Measurements from ENCODE around the gene SERPINE1.

SERPINE1 gene

DNA sequence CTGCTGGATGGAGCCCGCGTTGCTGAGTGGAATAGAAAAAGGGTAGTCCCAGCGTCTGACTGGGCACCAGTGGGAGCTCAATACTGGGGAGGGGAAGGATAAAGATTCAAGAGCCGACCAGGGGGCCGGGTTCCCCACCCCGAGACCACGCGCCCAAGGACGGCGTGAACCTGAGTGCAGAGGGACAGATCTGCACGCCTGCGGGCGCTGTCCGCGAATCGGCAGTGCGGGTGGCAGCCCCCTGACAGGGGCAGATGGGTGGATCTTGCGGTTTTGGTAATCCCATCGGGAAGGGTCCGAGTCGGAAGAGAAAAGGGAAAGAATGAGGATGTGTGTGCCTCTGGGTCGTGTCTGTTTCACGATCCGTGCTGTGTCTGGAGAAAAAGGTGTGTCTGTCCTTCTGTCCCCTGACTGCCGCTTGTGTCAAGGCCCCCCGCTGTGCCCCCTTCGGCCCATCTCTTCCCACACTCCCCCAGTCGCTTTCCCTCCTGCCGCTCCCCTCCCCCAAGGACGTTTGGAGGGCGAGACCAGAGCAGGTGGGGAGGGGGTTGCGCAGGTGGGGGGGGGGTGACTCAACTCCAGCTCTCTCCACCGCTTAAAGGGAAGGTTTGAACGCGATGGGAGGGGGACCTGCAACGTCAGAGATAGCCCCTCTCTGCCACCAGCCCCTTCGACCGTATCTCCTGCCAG, 39.2 kb downstream of the SERPINE1 start:
- H3K79me2 ChIP-seq (ENCODE audit: control insufficient read depth, low read length), result peaks cover 12% of the 10 kb centered on the region
- no peak for TF ChIP-seq EZH2phosphoT487 (IDR thresholded peaks at IDR 0.05; ENCODE audit: borderline replicate concordance, low read length)
- TF ChIP-seq, protein P1, sequence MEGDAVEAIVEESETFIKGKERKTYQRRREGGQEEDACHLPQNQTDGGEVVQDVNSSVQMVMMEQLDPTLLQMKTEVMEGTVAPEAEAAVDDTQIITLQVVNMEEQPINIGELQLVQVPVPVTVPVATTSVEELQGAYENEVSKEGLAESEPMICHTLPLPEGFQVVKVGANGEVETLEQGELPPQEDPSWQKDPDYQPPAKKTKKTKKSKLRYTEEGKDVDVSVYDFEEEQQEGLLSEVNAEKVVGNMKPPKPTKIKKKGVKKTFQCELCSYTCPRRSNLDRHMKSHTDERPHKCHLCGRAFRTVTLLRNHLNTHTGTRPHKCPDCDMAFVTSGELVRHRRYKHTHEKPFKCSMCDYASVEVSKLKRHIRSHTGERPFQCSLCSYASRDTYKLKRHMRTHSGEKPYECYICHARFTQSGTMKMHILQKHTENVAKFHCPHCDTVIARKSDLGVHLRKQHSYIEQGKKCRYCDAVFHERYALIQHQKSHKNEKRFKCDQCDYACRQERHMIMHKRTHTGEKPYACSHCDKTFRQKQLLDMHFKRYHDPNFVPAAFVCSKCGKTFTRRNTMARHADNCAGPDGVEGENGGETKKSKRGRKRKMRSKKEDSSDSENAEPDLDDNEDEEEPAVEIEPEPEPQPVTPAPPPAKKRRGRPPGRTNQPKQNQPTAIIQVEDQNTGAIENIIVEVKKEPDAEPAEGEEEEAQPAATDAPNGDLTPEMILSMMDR (IDR thresholded peaks at IDR 0.05; ENCODE audit: low read depth, low read length, poor library complexity, severe bottlenecking), result no peak
- H3K27ac ChIP-seq (ENCODE audit: low read depth, low read length), result no peak overlapping the region
- H4K20me1 ChIP-seq (ENCODE audit: control insufficient read depth, insufficient read depth, low read depth, low read length), result peaks cover 35% of the 10 kb centered on the region
- H3K4me3 ChIP-seq (ENCODE audit: low read length), result peak overlapping the region; percentile 40
- peak overlapping the region; percentile 72 for H3K4me2 ChIP-seq (ENCODE audit: low read length)
- H3K36me3 ChIP-seq (ENCODE audit: control insufficient read depth, low read length), result peaks cover 7% of the 10 kb centered on the region; the same call in 1 of the 2 replicates
- H3K9me3 ChIP-seq (ENCODE audit: control insufficient read depth, insufficient read depth, low read length), result no peaks in the 10 kb centered on the region
- peaks cover 20% of the 10 kb centered on the region for H3F3A ChIP-seq (ENCODE audit: control insufficient read depth, insufficient read depth)
- peaks cover 51% of the 10 kb centered on the region for H3K27me3 ChIP-seq (ENCODE audit: control insufficient read depth, low read length)
- peaks cover 63% of the 10 kb centered on the region for H3K4me1 ChIP-seq (ENCODE audit: control insufficient read depth, low read length)
- H3K9me2 ChIP-seq (replicated peaks; ENCODE audit: control insufficient read depth, low read length), result no peaks in the 10 kb centered on the region

GRCh38 chr7:101166648-101166908, 39.7 kb downstream of the SERPINE1 start:
- peaks cover 17% of the 10 kb centered on the region for H3F3A ChIP-seq (ENCODE audit: control insufficient read depth, insufficient read depth)
- peaks cover 35% of the 10 kb centered on the region for H4K20me1 ChIP-seq (ENCODE audit: control insufficient read depth, insufficient read depth, low read depth, low read length)
- H3K4me3 ChIP-seq (ENCODE audit: low read length), result no peak overlapping the region
- peaks cover 5% of the 10 kb centered on the region; the same call in 1 of the 2 replicates for H3K36me3 ChIP-seq (ENCODE audit: control insufficient read depth, low read length)
- no peak overlapping the region for H3K4me2 ChIP-seq (ENCODE audit: low read length)
- peaks cover 63% of the 10 kb centered on the region for H3K4me1 ChIP-seq (ENCODE audit: control insufficient read depth, low read length)
- TF ChIP-seq EZH2phosphoT487 (IDR thresholded peaks at IDR 0.05; ENCODE audit: borderline replicate concordance, low read length), result no peak
- TF ChIP-seq, protein P1 (IDR thresholded peaks at IDR 0.05; ENCODE audit: low read depth, low read length, poor library complexity, severe bottlenecking), result no peak
- no peak overlapping the region for H3K27ac ChIP-seq (ENCODE audit: low read depth, low read length)
- H3K27me3 ChIP-seq (ENCODE audit: control insufficient read depth, low read length), result peaks cover 56% of the 10 kb centered on the region
- H3K79me2 ChIP-seq (ENCODE audit: control insufficient read depth, low read length), result peaks cover 12% of the 10 kb centered on the region
- H3K9me3 ChIP-seq (ENCODE audit: control insufficient read depth, insufficient read depth, low read length), result no peaks in the 10 kb centered on the region
- no peaks in the 10 kb centered on the region for H3K9me2 ChIP-seq (replicated peaks; ENCODE audit: control insufficient read depth, low read length)

DNA sequence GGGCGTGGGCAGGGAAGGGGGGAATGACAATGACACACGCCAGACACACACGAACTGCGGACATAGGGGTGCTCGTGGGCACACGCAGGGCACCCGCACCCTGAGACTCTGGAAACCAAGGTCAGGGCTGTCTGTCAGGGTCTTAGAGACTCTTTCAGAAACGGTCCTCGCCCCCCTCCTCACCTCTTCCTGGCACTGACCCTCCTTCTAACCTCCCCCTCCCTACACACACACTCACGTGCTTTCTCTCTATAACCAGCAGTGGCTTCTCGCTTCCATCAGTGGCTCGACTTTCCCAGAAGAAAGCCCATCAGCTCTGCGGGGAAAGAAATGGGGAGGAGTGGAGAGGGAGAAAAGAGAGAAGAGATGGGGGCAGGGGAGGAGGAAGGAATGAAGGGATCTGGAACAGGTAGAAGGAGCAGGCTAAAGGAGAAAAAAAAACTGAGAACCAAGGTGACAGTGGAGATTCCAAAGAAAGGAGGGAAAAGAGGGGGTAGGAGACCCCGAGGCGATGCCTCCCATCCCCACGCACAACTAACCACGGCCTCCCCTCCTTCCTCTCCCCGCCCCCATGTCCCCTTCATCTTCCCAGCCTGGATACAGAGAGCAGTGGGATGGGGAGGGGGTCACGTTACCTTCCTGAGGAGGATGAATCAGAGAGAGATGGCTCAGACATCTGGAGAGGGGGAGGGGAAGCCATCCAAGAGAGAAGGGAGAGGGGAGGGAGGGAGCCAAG, 40.2 kb downstream of the SERPINE1 start:
- Histone ChIP-seq H3K9me3 (ENCODE audit: control insufficient read depth, insufficient read depth, low read length) (no peaks in the 10 kb centered on the region), H3K4me3 (ENCODE audit: low read length) (no peak overlapping the region), H3K9me2 (replicated peaks; ENCODE audit: control insufficient read depth, low read length) (no peaks in the 10 kb centered on the region), H3F3A (ENCODE audit: control insufficient read depth, insufficient read depth) (peaks cover 12% of the 10 kb centered on the region), H3K79me2 (ENCODE audit: control insufficient read depth, low read length) (peaks cover 12% of the 10 kb centered on the region), H3K27ac (ENCODE audit: low read depth, low read length) (no peak overlapping the region), H3K36me3 (ENCODE audit: control insufficient read depth, low read length) (peaks cover under 1% of the 10 kb centered on the region; the same call in 1 of the 2 replicates), H3K4me2 (ENCODE audit: low read length) (0 out of 2 replicates have a peak overlapping the region, but pooled peaks have one; percentile 6), H3K4me1 (ENCODE audit: control insufficient read depth, low read length) (peaks cover 64% of the 10 kb centered on the region), H3K27me3 (ENCODE audit: control insufficient read depth, low read length) (peaks cover 61% of the 10 kb centered on the region), H4K20me1 (ENCODE audit: control insufficient read depth, insufficient read depth, low read depth, low read length) (peaks cover 35% of the 10 kb centered on the region)
- no peak for TF ChIP-seq EZH2phosphoT487 (IDR thresholded peaks at IDR 0.05; ENCODE audit: borderline replicate concordance, low read length)
- TF ChIP-seq, protein P1 (IDR thresholded peaks at IDR 0.05; ENCODE audit: low read depth, low read length, poor library complexity, severe bottlenecking), result no peak

Data from DOHH2 (cell line).